ENCODE measurements around the gene CRADD.

Gene CRADD

GRCh38 chr12:93841671-93842070 is 164.5 kb downstream of the CRADD start:
- DNase-seq (ENCODE audit: low read depth in 2 of 2): no peak

- DNase-seq (ENCODE audit: low read depth in 2 of 2): no peak
Observed at GRCh38 chr12:93844164-93844784, 167.1 kb downstream of the CRADD start.

- no peak for DNase-seq (ENCODE audit: low read depth in 2 of 2)
Observed at GRCh38 chr12:93846936-93847516, 169.9 kb downstream of the CRADD start.

GRCh38 chr12:93847517-93848474 is 170.6 kb downstream of the CRADD start:
- no peak for DNase-seq (ENCODE audit: low read depth in 2 of 2)

GRCh38 chr12:93848523-93849101 is 171.4 kb downstream of the CRADD start:
- DNase-seq (ENCODE audit: low read depth in 2 of 2): no peak

GRCh38 chr12:93849946-93850345 is 172.8 kb downstream of the CRADD start:
- DNase-seq (ENCODE audit: low read depth in 2 of 2): no peak

GRCh38 chr12:93850481-93851256 is 173.5 kb downstream of the CRADD start:
- DNase-seq (ENCODE audit: low read depth in 2 of 2): no peak

GRCh38 chr12:93851257-93851671 is 174.1 kb downstream of the CRADD start:
- no peak for DNase-seq (ENCODE audit: low read depth in 2 of 2)

- DNase-seq (ENCODE audit: low read depth in 2 of 2): no peak
Observed at GRCh38 chr12:93852173-93852591, 175.0 kb downstream of the CRADD start.

- DNase-seq (ENCODE audit: low read depth in 2 of 2): no peak
Observed at GRCh38 chr12:93853698-93854478, 176.7 kb downstream of the CRADD start.

- DNase-seq (ENCODE audit: low read depth in 2 of 2): no peak
Observed at GRCh38 chr12:93855261-93855660, 178.1 kb downstream of the CRADD start.

GRCh38 chr12:93856611-93857010 is 179.4 kb downstream of the CRADD start:
- DNase-seq (ENCODE audit: low read depth in 2 of 2): no peak

- DNase-seq (ENCODE audit: low read depth in 2 of 2): no peak
Observed at GRCh38 chr12:93857279-93857938, 180.2 kb downstream of the CRADD start.

- no peak for DNase-seq (ENCODE audit: low read depth in 2 of 2)
Observed at GRCh38 chr12:93857991-93858447, 180.8 kb downstream of the CRADD start.

GRCh38 chr12:93860668-93861373 is 183.6 kb downstream of the CRADD start:
- DNase-seq (ENCODE audit: low read depth in 2 of 2): no peak

GRCh38 chr12:93862424-93862823 is 185.2 kb downstream of the CRADD start:
- DNase-seq (ENCODE audit: low read depth in 2 of 2): no peak

- no peak for DNase-seq (ENCODE audit: low read depth in 2 of 2)
Observed at GRCh38 chr12:93865751-93866150, 188.6 kb downstream of the CRADD start.

- DNase-seq (ENCODE audit: low read depth in 2 of 2): no peak
Observed at GRCh38 chr12:93868771-93869170, 191.6 kb downstream of the CRADD start.

- no peak for DNase-seq (ENCODE audit: low read depth in 2 of 2)
Observed at GRCh38 chr12:93870020-93870795, 193.0 kb downstream of the CRADD start.

All from stimulated activated CD8-positive, alpha-beta memory T cell treated with anti-CD3 and anti-CD28 coated beads, Interleukin-7, amount 100 ng/mL, for 1 hour (primary cell).